ENCODE results near the gene LRRC32. TPM values are rescaled to one million over a fixed set of nuclear protein-coding genes. Genes with fewer than 3 reads are reported as not detected.

Gene LRRC32
- total and polyA plus RNA-seq, 2 of the 4 experiments (the other 2 are of a cell fraction): 5.2 to 13.7 TPM

DNA sequence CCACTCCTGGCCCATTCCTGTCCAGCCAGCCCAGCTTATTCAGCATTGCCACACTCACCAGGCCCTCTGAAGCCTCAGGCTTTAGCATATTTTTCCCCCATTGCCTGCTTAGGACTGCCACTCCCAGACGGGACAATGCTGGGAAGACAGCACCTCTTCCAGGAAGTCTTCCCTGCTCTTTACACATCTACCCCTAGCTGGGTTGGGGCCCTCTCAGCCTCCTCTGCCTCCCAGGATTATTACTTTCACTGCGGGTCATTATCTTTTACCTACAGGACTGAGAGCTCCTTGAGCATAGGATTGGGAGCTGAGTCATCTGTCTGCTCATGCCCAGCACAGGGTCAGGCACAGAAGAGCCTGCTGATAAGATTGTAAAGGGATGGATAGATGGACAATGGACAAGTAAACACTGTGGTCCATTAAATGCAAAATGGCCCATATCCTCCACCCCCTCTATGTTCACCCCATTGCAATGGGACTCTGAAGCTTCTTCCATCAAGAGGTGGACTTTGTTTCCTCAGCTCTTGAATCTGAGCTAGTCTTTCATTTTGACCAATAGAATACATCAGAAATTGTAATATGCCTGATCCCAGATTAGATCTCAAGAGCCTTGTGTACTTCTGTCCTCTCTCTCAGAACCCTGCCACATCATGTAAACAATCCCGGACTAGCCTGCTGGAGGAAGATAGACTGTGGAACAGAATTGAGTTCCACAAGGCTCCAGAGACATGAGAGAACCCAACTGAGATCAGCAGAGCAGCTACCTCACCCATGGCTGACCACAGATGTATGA is 32.0 kb upstream of the LRRC32 start:
- TF ChIP-seq FOS (IDR thresholded peaks at IDR 0.05; ENCODE audit: low read depth, low read length) (no peak), RFX5 (IDR thresholded peaks at IDR 0.05; ENCODE audit: low read depth, low read length) (no peak), RAD21 (IDR thresholded peaks at IDR 0.05; ENCODE audit: low read length) (no peak), MXI1 (IDR thresholded peaks at IDR 0.05; ENCODE audit: borderline replicate concordance, low read depth, low read length) (no peak), CHD1 (IDR thresholded peaks at IDR 0.05; ENCODE audit: low read depth, low read length) (no peak), NFE2L2 (IDR thresholded peaks at IDR 0.05; ENCODE audit: low read depth, low read length) (no peak), CEBPB (IDR thresholded peaks at IDR 0.05; ENCODE audit: low read depth, low read length) (no peak)
- TF ChIP-seq, protein P1, sequence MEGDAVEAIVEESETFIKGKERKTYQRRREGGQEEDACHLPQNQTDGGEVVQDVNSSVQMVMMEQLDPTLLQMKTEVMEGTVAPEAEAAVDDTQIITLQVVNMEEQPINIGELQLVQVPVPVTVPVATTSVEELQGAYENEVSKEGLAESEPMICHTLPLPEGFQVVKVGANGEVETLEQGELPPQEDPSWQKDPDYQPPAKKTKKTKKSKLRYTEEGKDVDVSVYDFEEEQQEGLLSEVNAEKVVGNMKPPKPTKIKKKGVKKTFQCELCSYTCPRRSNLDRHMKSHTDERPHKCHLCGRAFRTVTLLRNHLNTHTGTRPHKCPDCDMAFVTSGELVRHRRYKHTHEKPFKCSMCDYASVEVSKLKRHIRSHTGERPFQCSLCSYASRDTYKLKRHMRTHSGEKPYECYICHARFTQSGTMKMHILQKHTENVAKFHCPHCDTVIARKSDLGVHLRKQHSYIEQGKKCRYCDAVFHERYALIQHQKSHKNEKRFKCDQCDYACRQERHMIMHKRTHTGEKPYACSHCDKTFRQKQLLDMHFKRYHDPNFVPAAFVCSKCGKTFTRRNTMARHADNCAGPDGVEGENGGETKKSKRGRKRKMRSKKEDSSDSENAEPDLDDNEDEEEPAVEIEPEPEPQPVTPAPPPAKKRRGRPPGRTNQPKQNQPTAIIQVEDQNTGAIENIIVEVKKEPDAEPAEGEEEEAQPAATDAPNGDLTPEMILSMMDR (conservative IDR thresholded peaks at IDR 0.05; ENCODE audit: low read depth, low read length): no peak
- TF ChIP-seq, protein P2, sequence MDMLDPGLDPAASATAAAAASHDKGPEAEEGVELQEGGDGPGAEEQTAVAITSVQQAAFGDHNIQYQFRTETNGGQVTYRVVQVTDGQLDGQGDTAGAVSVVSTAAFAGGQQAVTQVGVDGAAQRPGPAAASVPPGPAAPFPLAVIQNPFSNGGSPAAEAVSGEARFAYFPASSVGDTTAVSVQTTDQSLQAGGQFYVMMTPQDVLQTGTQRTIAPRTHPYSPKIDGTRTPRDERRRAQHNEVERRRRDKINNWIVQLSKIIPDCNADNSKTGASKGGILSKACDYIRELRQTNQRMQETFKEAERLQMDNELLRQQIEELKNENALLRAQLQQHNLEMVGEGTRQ (IDR thresholded peaks at IDR 0.05; ENCODE audit: low read depth, low read length): no peak
- Histone ChIP-seq H3K27me3 (ENCODE audit: control insufficient read depth, insufficient read depth, low read length) (peaks cover 3% of the 10 kb centered on the region; the same call in 1 of the 2 replicates), H3K36me3 (ENCODE audit: control insufficient read depth, insufficient read depth, low read length) (no peaks in the 10 kb centered on the region), H2AFZ (replicated peaks; ENCODE audit: low read length, poor library complexity) (no peak overlapping the region), H3K4ac (ENCODE audit: low read depth, low read length) (no peak overlapping the region), H2AK5ac (ENCODE audit: low read depth, low read length) (peak overlapping the region; percentile 25; the same call in 1 of the 2 replicates), H2BK5ac (ENCODE audit: low read depth, low read length, poor library complexity, severe bottlenecking) (no peak overlapping the region), H3K18ac (ENCODE audit: low read depth, low read length) (no peak overlapping the region), H3K79me1 (ENCODE audit: low read depth in 1 of 2, low read length in 2 of 2) (no peaks in the 10 kb centered on the region), H3K23ac (ENCODE audit: low read depth, low read length) (no peak overlapping the region), H4K5ac (ENCODE audit: low read depth, low read length) (no peak overlapping the region), H3K4me1 (ENCODE audit: control insufficient read depth, insufficient read depth, low read length) (peaks cover 21% of the 10 kb centered on the region), H2BK20ac (ENCODE audit: low read depth, low read length) (no peak overlapping the region), H3K4me2 (ENCODE audit: low read depth, low read length) (no peak overlapping the region), H3K14ac (replicated peaks; ENCODE audit: low read depth, low read length) (no peak overlapping the region), H3K56ac (ENCODE audit: extremely low read depth, insufficient read depth, low read length) (no peak overlapping the region), H3K9me3 (ENCODE audit: control insufficient read depth, insufficient read depth, low read length) (no peaks in the 10 kb centered on the region; the same call in 1 of the 2 replicates), H3K9me1 (ENCODE audit: insufficient read depth, low read length) (peaks cover 21% of the 10 kb centered on the region), H3K27ac (ENCODE audit: insufficient read depth, low read length) (no peak overlapping the region), H4K8ac (ENCODE audit: low read depth in 2 of 2, low read length in 2 of 2) (no peak overlapping the region), H2BK120ac (ENCODE audit: low read depth, low read length) (no peak overlapping the region), H2BK15ac (ENCODE audit: low read depth, low read length) (0 out of 3 replicates have a peak overlapping the region, but pooled peaks have one; percentile 25), H3K9ac (ENCODE audit: low read depth, low read length) (no peak overlapping the region), H2AK9ac (replicated peaks; ENCODE audit: low read depth, low read length, poor library complexity) (no peak overlapping the region), H4K20me1 (ENCODE audit: insufficient read depth, low read length) (peaks cover 9% of the 10 kb centered on the region; the same call in 1 of the 2 replicates), H3K4me3 (ENCODE audit: insufficient read depth, low read depth, low read length) (no peak overlapping the region), H4K91ac (ENCODE audit: insufficient read depth, low read depth, low read length) (no peak overlapping the region; the same call in 1 of the 2 replicates)
- POLR2A ChIA-PET (ENCODE audit: unreplicated experiment): no interaction called here
- dilution Hi-C loops (cut with HindIII; ENCODE audit: low sequenced_read_pairs, unreplicated experiment) (no loop called here), in situ Hi-C loops (cut with MboI; ENCODE audit: low sequenced_read_pairs) (no loop called here), intact Hi-C loops (cut with micrococcal nuclease) (no loop called here)
- no TSS peak for BruUV-seq (replicated peaks)
- DNase-seq (peak; percentile 15), ATAC-seq (ENCODE audit: low read depth) (no peak)
- CTCF ChIA-PET: interaction anchor here (1.1 kb wide), 1 partner anchor 19 kb away, joined by 5 read pairs; no protein-coding TSS in a partner anchor
- 100% methylated on average over 1 of the region's 3 CpGs; no CpG with 5 or more reads in 1 of the 2 experiments for WGBS, 2 experiments (ENCODE audit: extremely low coverage in 2 of 2, insufficient read length in 1 of 2)

Data from IMR-90 (cell line).